ENCODE measurements around the gene HYI.
"Not testable (repeated sequence)": the region's sequence is repeated elsewhere in the genome, so short reads cannot be mapped to it uniquely, and the experiment has no call there.

Gene HYI

GRCh38 chr1:43426221-43426620, 27.5 kb downstream of the HYI start:
- DNase-seq, result no peak

- no peak for DNase-seq
Measured at GRCh38 chr1:43425045-43425444, 28.7 kb downstream of the HYI start.

GRCh38 chr1:43423672-43424550, 29.8 kb downstream of the HYI start:
- DNase-seq, result no peak

GRCh38 chr1:43422995-43423671, 30.6 kb downstream of the HYI start:
- DNase-seq, result no peak

GRCh38 chr1:43421976-43422750, 31.6 kb downstream of the HYI start:
- DNase-seq, result no peak

GRCh38 chr1:43421396-43421795, 32.3 kb downstream of the HYI start:
- no peak for DNase-seq

- no peak for DNase-seq
Measured at GRCh38 chr1:43420874-43421273, 32.9 kb downstream of the HYI start.

GRCh38 chr1:43419627-43420425, 33.9 kb downstream of the HYI start:
- DNase-seq, result no peak

- no peak for DNase-seq
Measured at GRCh38 chr1:43418858-43419257, 34.9 kb downstream of the HYI start.

GRCh38 chr1:43415901-43416300, 37.8 kb downstream of the HYI start:
- no peak for DNase-seq

GRCh38 chr1:43414634-43415223, 39.0 kb downstream of the HYI start:
- DNase-seq, result peak; percentile 76 to 80 (median 78)

- DNase-seq, result not testable (repeated sequence)
Measured at GRCh38 chr1:43413426-43413825, 40.3 kb downstream of the HYI start.

- DNase-seq, result no peak
Measured at GRCh38 chr1:43410571-43410970, 43.2 kb downstream of the HYI start.

- DNase-seq, result no peak
Measured at GRCh38 chr1:43405876-43406234, 47.9 kb downstream of the HYI start.

GRCh38 chr1:43405219-43405875, 48.4 kb downstream of the HYI start:
- DNase-seq, result no peak

GRCh38 chr1:43404353-43404752, 49.4 kb downstream of the HYI start:
- no peak for DNase-seq

- DNase-seq, result no peak
Measured at GRCh38 chr1:43402089-43402865, 51.5 kb downstream of the HYI start.

Measured in suppressor macrophage (primary cell).